ENCODE data around the gene HMGB3.

DNA sequence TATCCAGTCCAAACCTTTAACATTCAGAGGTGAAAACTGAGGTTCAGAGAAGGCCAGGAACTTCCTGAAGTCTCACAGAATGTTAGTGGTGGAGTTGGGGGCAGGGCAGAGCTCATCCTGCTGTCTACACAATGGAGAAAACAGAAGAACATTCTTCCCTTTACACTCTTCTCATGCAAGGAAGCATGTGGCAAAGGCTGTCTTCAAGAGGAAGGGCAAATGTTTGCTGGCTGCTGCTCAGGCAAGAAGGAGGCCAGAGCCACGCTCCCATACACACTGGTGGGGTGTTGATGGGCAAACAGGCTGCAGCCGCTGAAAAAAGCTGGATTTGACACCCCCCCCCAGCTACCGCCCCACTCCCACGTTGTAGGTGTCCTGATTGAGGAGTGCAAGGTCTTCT lies 32.5 kb downstream of the HMGB3 start:
- TF ChIP-seq, protein P1, sequence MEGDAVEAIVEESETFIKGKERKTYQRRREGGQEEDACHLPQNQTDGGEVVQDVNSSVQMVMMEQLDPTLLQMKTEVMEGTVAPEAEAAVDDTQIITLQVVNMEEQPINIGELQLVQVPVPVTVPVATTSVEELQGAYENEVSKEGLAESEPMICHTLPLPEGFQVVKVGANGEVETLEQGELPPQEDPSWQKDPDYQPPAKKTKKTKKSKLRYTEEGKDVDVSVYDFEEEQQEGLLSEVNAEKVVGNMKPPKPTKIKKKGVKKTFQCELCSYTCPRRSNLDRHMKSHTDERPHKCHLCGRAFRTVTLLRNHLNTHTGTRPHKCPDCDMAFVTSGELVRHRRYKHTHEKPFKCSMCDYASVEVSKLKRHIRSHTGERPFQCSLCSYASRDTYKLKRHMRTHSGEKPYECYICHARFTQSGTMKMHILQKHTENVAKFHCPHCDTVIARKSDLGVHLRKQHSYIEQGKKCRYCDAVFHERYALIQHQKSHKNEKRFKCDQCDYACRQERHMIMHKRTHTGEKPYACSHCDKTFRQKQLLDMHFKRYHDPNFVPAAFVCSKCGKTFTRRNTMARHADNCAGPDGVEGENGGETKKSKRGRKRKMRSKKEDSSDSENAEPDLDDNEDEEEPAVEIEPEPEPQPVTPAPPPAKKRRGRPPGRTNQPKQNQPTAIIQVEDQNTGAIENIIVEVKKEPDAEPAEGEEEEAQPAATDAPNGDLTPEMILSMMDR (IDR thresholded peaks at IDR 0.05; ENCODE audit: poor library complexity), result no peak
- no peak for TF ChIP-seq EZH2phosphoT487 (IDR thresholded peaks at IDR 0.05; ENCODE audit: low read depth, severe bottlenecking, unreplicated experiment)

All from hepatocyte (in vitro differentiated cells).